ENCODE data around the gene TREH. TPM values are rescaled to one million over a fixed set of nuclear protein-coding genes. Genes with fewer than 3 reads are reported as not detected.
"Not testable (repeated sequence)": the region's sequence is repeated elsewhere in the genome, so short reads cannot be mapped to it uniquely, and the experiment has no call there.

Gene TREH
- total RNA-seq, 1 donor from 2014 or later = 0.25 TPM

DNA sequence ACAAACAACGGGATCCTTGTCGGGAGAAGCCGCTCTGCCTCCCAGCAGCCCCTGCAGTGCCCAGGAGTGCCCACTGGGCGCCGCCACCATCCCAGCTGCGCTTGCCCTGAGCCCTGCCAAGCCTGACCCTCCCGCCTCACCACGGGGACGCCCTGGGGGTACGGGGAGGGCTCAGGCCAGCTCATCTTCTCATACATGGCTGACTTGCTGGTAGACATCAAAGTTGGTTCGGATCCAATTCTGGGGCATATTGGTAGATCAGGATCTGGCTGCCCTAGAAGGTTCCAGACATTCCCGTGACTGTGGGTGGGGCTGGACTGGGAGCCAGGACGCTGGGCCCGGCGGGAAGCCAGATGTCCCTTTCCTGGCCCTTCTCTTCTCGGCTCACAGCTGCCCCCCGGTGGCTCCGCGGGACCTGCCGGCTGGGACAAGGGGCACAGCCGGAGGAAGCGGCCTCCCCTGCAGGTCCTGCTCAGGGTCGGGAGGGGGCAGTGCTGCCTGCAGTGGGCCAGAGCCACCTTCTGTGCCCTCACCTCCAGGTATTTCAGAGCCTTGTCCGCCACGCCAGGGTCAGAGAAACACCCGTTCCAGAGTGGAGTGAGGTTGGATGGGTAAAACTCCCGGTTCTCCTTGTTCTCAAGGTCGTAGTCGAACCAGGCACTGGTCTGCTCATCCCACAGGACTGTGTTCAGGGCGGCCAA is 10.6 kb upstream of the TREH start:
- H3K4me1 ChIP-seq = peaks cover 33% of the 10 kb centered on the region
- no peaks in the 10 kb centered on the region for H3K36me3 ChIP-seq
- TF ChIP-seq POLR2AphosphoS5 (IDR thresholded peaks at IDR 0.05; ENCODE audit: insufficient read depth in 1 of 2, low read depth in 1 of 2) (peak; percentile 81 to 89), POLR2A (IDR thresholded peaks at IDR 0.05) (no peak)
- TF ChIP-seq, protein P1, sequence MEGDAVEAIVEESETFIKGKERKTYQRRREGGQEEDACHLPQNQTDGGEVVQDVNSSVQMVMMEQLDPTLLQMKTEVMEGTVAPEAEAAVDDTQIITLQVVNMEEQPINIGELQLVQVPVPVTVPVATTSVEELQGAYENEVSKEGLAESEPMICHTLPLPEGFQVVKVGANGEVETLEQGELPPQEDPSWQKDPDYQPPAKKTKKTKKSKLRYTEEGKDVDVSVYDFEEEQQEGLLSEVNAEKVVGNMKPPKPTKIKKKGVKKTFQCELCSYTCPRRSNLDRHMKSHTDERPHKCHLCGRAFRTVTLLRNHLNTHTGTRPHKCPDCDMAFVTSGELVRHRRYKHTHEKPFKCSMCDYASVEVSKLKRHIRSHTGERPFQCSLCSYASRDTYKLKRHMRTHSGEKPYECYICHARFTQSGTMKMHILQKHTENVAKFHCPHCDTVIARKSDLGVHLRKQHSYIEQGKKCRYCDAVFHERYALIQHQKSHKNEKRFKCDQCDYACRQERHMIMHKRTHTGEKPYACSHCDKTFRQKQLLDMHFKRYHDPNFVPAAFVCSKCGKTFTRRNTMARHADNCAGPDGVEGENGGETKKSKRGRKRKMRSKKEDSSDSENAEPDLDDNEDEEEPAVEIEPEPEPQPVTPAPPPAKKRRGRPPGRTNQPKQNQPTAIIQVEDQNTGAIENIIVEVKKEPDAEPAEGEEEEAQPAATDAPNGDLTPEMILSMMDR (IDR thresholded peaks at IDR 0.05) = peak; percentile 48 to 85 (median 62)
- H3K4me3 ChIP-seq = peak overlapping the region; percentile 32 to 50
- no peaks in the 10 kb centered on the region for H3K9me3 ChIP-seq
- no peak for DNase-seq (ENCODE audit: extremely low spot score in 2 of 2)
- no peaks in the 10 kb centered on the region for H3K27me3 ChIP-seq
- intact Hi-C loops (cut with DNase I) = loop anchor here (2.0 to 5.0 kb wide), 2 partner anchors 101 to 267 kb away; partner anchors contain the start of genes DDX6 and UPK2
- H3K27ac ChIP-seq = peak overlapping the region; percentile 88

DNA sequence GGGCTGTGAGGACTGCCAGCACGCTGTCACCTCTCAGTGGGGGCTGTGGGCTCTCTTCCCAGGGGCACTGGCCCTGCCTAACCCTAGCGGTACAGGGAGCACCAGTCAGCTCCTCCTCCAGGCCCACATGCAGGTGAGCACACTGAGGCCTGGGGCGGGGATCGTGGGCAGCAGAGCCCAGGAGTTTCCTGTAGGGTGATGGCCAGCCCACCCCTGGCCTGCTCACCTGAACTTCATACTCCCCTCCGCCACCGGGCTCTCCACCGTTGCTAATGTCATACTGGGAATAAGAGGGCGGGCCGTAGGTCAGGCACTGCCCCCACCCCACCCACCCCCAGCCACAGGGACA is 10.0 kb upstream of the TREH start:
- TF ChIP-seq POLR2A (IDR thresholded peaks at IDR 0.05) (no peak), POLR2AphosphoS5 (IDR thresholded peaks at IDR 0.05; ENCODE audit: insufficient read depth in 1 of 2, low read depth in 1 of 2) (no peak)
- TF ChIP-seq, protein P1 (IDR thresholded peaks at IDR 0.05) = no peak
- peak overlapping the region; percentile 32 to 50 for H3K4me3 ChIP-seq
- no peak for DNase-seq (ENCODE audit: extremely low spot score in 2 of 2)
- intact Hi-C loops (cut with DNase I) = no loop called here
- H3K36me3 ChIP-seq = no peaks in the 10 kb centered on the region
- peaks cover 33% of the 10 kb centered on the region for H3K4me1 ChIP-seq
- no peaks in the 10 kb centered on the region for H3K9me3 ChIP-seq
- H3K27ac ChIP-seq = peak overlapping the region; percentile 88
- no peaks in the 10 kb centered on the region for H3K27me3 ChIP-seq

DNA sequence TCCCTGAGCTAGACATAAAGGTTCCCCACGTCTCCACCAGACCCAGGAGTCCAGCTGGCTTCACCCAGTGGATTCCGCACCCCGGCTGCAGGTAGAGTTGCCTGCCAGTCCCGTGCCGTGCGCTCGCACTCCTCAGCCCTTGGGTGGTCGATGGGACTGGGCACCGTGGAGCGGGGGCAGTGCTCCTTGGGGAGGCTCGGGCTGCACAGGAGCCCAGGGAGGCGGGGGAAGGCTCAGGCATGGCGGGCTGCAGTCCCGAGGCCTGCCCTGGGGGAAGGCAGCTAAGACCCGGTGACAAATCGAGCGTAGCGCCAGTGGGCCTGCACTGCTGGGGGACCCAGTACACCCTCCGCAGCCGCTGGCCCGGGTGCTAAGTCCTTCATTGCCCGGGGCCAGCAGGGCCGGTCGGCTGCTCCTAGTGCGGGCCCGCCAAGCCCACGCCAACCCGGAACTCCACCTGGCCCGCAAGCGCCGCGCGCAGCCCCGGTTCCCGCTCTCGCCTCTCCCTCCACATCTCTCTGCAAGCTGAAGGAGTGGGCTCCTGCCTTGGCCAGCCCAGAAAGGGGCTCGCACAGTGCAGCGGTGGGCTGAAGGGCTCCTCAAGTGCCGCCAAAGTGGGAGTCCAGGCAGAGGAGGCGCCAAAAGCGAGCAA is 9.5 kb upstream of the TREH start:
- H3K36me3 ChIP-seq = no peaks in the 10 kb centered on the region
- no peak for TF ChIP-seq POLR2AphosphoS5 (IDR thresholded peaks at IDR 0.05; ENCODE audit: insufficient read depth in 1 of 2, low read depth in 1 of 2)
- TF ChIP-seq POLR2A (IDR thresholded peaks at IDR 0.05) = no peak
- TF ChIP-seq, protein P1 (IDR thresholded peaks at IDR 0.05) = no peak
- H3K4me1 ChIP-seq = peaks cover 33% of the 10 kb centered on the region
- no peaks in the 10 kb centered on the region for H3K9me3 ChIP-seq
- no peak for DNase-seq (ENCODE audit: extremely low spot score in 2 of 2)
- intact Hi-C loops (cut with DNase I) = no loop called here
- H3K27me3 ChIP-seq = no peaks in the 10 kb centered on the region
- H3K27ac ChIP-seq = peak overlapping the region; percentile 88
- H3K4me3 ChIP-seq = peak overlapping the region in 1 of 2 donors; percentile 32

DNA sequence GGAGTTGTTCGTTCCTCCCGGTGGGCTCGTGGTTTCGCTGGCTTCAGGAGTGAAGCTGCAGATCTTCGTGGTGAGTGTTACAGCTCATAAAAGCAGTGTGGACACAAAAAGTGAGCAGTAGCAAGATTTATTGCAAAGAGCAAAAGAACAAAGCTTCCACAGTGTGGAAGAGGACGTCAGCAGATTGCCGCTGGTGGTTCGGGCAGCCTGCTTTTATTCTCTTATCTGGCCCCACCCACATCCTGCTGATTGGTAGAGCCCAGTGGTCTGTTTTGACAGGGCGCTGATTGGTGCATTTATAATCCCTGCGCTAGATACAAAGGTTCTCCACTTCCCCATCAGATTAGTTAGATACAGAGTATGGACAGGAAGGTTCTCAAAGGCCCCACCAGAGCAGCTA is 8.9 kb upstream of the TREH start:
- H3K4me1 ChIP-seq = peaks cover 33% of the 10 kb centered on the region
- intact Hi-C loops (cut with DNase I); DNase-seq (ENCODE audit: extremely low spot score in 2 of 2); H3K4me3 ChIP-seq; H3K36me3 ChIP-seq; H3K27ac ChIP-seq; H3K27me3 ChIP-seq; H3K9me3 ChIP-seq: not testable (repeated sequence)

DNA sequence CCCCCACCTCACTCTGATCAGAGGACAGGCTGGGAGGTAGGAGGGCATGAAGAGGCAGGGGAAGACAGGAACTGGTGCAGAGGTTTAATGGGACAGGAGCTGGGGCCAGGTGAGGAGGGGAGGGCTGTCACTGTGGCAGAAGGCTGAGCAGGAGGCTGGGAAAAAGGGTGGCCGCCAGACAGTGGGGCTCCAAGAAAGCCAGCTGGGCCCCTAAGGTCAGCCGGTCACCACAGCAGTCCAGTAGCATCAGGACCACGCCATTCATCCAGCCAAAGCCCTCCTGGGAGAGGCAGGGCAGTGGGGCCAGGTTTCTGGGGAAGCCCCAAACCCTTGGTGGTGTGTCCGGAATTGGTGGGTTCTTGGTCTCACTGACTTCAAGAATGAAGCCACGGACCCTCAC is 8.5 kb upstream of the TREH start:
- no peak for DNase-seq (ENCODE audit: extremely low spot score in 2 of 2)
- intact Hi-C loops (cut with DNase I) = no loop called here
- no peak overlapping the region for H3K27ac ChIP-seq
- H3K36me3 ChIP-seq = no peaks in the 10 kb centered on the region
- no peaks in the 10 kb centered on the region for H3K9me3 ChIP-seq
- H3K4me3 ChIP-seq = no peak overlapping the region
- peaks cover 31% of the 10 kb centered on the region for H3K4me1 ChIP-seq
- no peaks in the 10 kb centered on the region for H3K27me3 ChIP-seq
- TF ChIP-seq POLR2A (IDR thresholded peaks at IDR 0.05) (no peak), POLR2AphosphoS5 (IDR thresholded peaks at IDR 0.05; ENCODE audit: insufficient read depth in 1 of 2, low read depth in 1 of 2) (no peak)
- TF ChIP-seq, protein P1 (IDR thresholded peaks at IDR 0.05) = no peak

Data from vagina (tissue), 2 donors.